Parathyroid adenoma (tissue), 2 donors: Measurements from ENCODE around the gene PSD4.

Experiments used
- H2AFZ ChIP-seq: fragments of 300-600 bp; sonication (generic); one replicate; pipeline ENCODE4 v1.7.0; 2017; ENCODE audit warnings: antibody characterized with exemption, mild to moderate bottlenecking
- H3K27ac ChIP-seq: fragments of 300-600 bp; sonication (generic); one replicate; pipeline ENCODE4 v1.7.0; 2017
- H3K27me3 ChIP-seq: fragments of 300-600 bp; sonication (generic); one replicate; pipeline ENCODE4 v1.7.0; 2017; ENCODE audit warnings: low read length; ENCODE audit not compliant: control insufficient read depth, insufficient read depth
- H3K36me3 ChIP-seq: fragments of 300-600 bp; sonication (generic); one replicate; pipeline ENCODE4 v1.7.0; 2017; ENCODE audit warnings: low read length; ENCODE audit not compliant: control insufficient read depth, insufficient read depth
- H3K4me1 ChIP-seq: fragments of 300-600 bp; sonication (generic); one replicate; pipeline ENCODE4 v1.7.0; 2017; ENCODE audit warnings: control low read depth
- H3K4me2 ChIP-seq: fragments of 300-600 bp; sonication (generic); one replicate; pipeline ENCODE4 v1.7.0; 2017; ENCODE audit warnings: low read length
- H3K4me3 ChIP-seq: fragments of 300-600 bp; sonication (generic); one replicate; pipeline ENCODE4 v1.7.0; 2017; ENCODE audit warnings: low read depth, low read length
- H3K79me2 ChIP-seq: fragments of 300-600 bp; sonication (generic); one replicate; pipeline ENCODE4 v1.7.0; 2017; ENCODE audit warnings: control low read depth
- H3K9ac ChIP-seq: fragments of 300-600 bp; sonication (generic); one replicate; pipeline ENCODE4 v1.7.0; 2017; ENCODE audit warnings: mild to moderate bottlenecking
- H3K9me3 ChIP-seq: fragments of 300-600 bp; sonication (generic); one replicate; pipeline ENCODE4 v1.7.0; 2017; ENCODE audit warnings: low read length; ENCODE audit not compliant: control insufficient read depth
- CTCF ChIP-seq: fragments of 300-600 bp; sonication (generic); IDR thresholded peaks from one replicate; pipeline ENCODE4 v1.7.0; 2017; ENCODE audit warnings: antibody characterized with exemption, mild to moderate bottlenecking
- donor health status: primary hyperparathyroidism.

PSD4 gene

GRCh38 chr2:113164930-113165585, 8.7 kb upstream of the PSD4 start:
- no peak overlapping the region for H3K27ac ChIP-seq
- H3K36me3 ChIP-seq = no peaks in the 10 kb centered on the region
- peaks cover 9% of the 10 kb centered on the region for H3K4me1 ChIP-seq
- no peak overlapping the region for H3K4me3 ChIP-seq
- H3K27me3 ChIP-seq = no peaks in the 10 kb centered on the region
- no peak overlapping the region for H3K9ac ChIP-seq
- no peak overlapping the region for H2AFZ ChIP-seq
- no peaks in the 10 kb centered on the region for H3K9me3 ChIP-seq
- no peak for TF ChIP-seq CTCF
- H3K4me2 ChIP-seq = no peak overlapping the region
- no peaks in the 10 kb centered on the region for H3K79me2 ChIP-seq

GRCh38 chr2:113166187-113166645, 7.6 kb upstream of the PSD4 start:
- no peak overlapping the region for H3K27ac ChIP-seq
- H3K4me2 ChIP-seq = no peak overlapping the region
- H3K4me1 ChIP-seq = peaks cover 9% of the 10 kb centered on the region
- H3K9ac ChIP-seq = no peak overlapping the region
- H2AFZ ChIP-seq = no peak overlapping the region
- H3K9me3 ChIP-seq = no peaks in the 10 kb centered on the region
- H3K27me3 ChIP-seq = no peaks in the 10 kb centered on the region
- no peak overlapping the region for H3K4me3 ChIP-seq
- no peaks in the 10 kb centered on the region for H3K79me2 ChIP-seq
- no peak for TF ChIP-seq CTCF
- no peaks in the 10 kb centered on the region for H3K36me3 ChIP-seq

- Histone ChIP-seq H3K4me2 (peak overlapping the region; percentile 43), H3K27me3 (no peaks in the 10 kb centered on the region), H3K36me3 (no peaks in the 10 kb centered on the region), H3K27ac (peak overlapping the region; percentile 83), H3K4me1 (peaks cover 9% of the 10 kb centered on the region), H2AFZ (peak overlapping the region; percentile 80), H3K9me3 (no peaks in the 10 kb centered on the region), H3K9ac (no peak overlapping the region), H3K4me3 (no peak overlapping the region), H3K79me2 (no peaks in the 10 kb centered on the region)
- no peak for TF ChIP-seq CTCF
These were observed 6.4 kb upstream of the PSD4 start for GRCh38 chr2:113167115-113167932.

GRCh38 chr2:113167962-113168340, 5.8 kb upstream of the PSD4 start:
- H3K4me1 ChIP-seq = peaks cover 9% of the 10 kb centered on the region
- no peaks in the 10 kb centered on the region for H3K27me3 ChIP-seq
- peak overlapping the region; percentile 43 for H3K4me2 ChIP-seq
- peak overlapping the region; percentile 83 for H3K27ac ChIP-seq
- peak overlapping the region; percentile 80 for H2AFZ ChIP-seq
- no peaks in the 10 kb centered on the region for H3K9me3 ChIP-seq
- no peak overlapping the region for H3K9ac ChIP-seq
- no peak for TF ChIP-seq CTCF
- no peaks in the 10 kb centered on the region for H3K79me2 ChIP-seq
- no peaks in the 10 kb centered on the region for H3K36me3 ChIP-seq
- no peak overlapping the region for H3K4me3 ChIP-seq
